Measurements from ENCODE around the gene SRGAP3.

The SRGAP3 gene

GRCh38 chr3:9163289-9163688 lies 86.2 kb downstream of the SRGAP3 start:
- Histone ChIP-seq H3K27ac (ENCODE audit: poor library complexity, severe bottlenecking) (no peak overlapping the region), H3K27me3 (ENCODE audit: insufficient read depth, poor library complexity, severe bottlenecking) (no peaks in the 10 kb centered on the region), H3K4me1 (ENCODE audit: insufficient read depth, poor library complexity, severe bottlenecking) (peaks cover 19% of the 10 kb centered on the region), H3K4me3 (ENCODE audit: severe bottlenecking) (no peak overlapping the region), H3K9me3 (ENCODE audit: severe bottlenecking) (no peaks in the 10 kb centered on the region), H3K36me3 (ENCODE audit: low read depth) (peaks cover under 1% of the 10 kb centered on the region; the same call in 1 of the 2 replicates)
- no peak for ATAC-seq (ENCODE audit: low read depth)
- no peak for DNase-seq (ENCODE audit: low spot score)
- no peak for TF ChIP-seq CTCF (IDR thresholded peaks at IDR 0.05; ENCODE audit: poor library complexity, severe bottlenecking)

GRCh38 chr3:9161811-9162210 lies 87.6 kb downstream of the SRGAP3 start:
- Histone ChIP-seq H3K4me1 (ENCODE audit: insufficient read depth, poor library complexity, severe bottlenecking) (peaks cover 9% of the 10 kb centered on the region), H3K27ac (ENCODE audit: poor library complexity, severe bottlenecking) (peak overlapping the region; percentile 17), H3K9me3 (ENCODE audit: severe bottlenecking) (no peaks in the 10 kb centered on the region), H3K27me3 (ENCODE audit: insufficient read depth, poor library complexity, severe bottlenecking) (no peaks in the 10 kb centered on the region), H3K4me3 (ENCODE audit: severe bottlenecking) (no peak overlapping the region), H3K36me3 (ENCODE audit: low read depth) (peaks cover 4% of the 10 kb centered on the region; the same call in 1 of the 2 replicates)
- ATAC-seq (ENCODE audit: low read depth) (no peak), DNase-seq (ENCODE audit: low spot score) (no peak)
- TF ChIP-seq CTCF (IDR thresholded peaks at IDR 0.05; ENCODE audit: poor library complexity, severe bottlenecking): no peak

- no peak for TF ChIP-seq CTCF (IDR thresholded peaks at IDR 0.05; ENCODE audit: poor library complexity, severe bottlenecking)
- Histone ChIP-seq H3K9me3 (ENCODE audit: severe bottlenecking) (no peaks in the 10 kb centered on the region), H3K4me1 (ENCODE audit: insufficient read depth, poor library complexity, severe bottlenecking) (peaks cover 9% of the 10 kb centered on the region), H3K27me3 (ENCODE audit: insufficient read depth, poor library complexity, severe bottlenecking) (no peaks in the 10 kb centered on the region), H3K36me3 (ENCODE audit: low read depth) (peaks cover 4% of the 10 kb centered on the region; the same call in 1 of the 2 replicates), H3K4me3 (ENCODE audit: severe bottlenecking) (no peak overlapping the region), H3K27ac (ENCODE audit: poor library complexity, severe bottlenecking) (peak overlapping the region; percentile 17)
- DNase-seq (ENCODE audit: low spot score) (no peak), ATAC-seq (ENCODE audit: low read depth) (no peak)
Observed at GRCh38 chr3:9161298-9161697, 88.1 kb downstream of the SRGAP3 start.

GRCh38 chr3:9158865-9159630 lies 90.4 kb downstream of the SRGAP3 start:
- DNase-seq (ENCODE audit: low spot score) (no peak), ATAC-seq (ENCODE audit: low read depth) (no peak)
- peaks cover 9% of the 10 kb centered on the region for H3K4me1 ChIP-seq (ENCODE audit: insufficient read depth, poor library complexity, severe bottlenecking)
- H3K27ac ChIP-seq (ENCODE audit: poor library complexity, severe bottlenecking): no peak overlapping the region
- H3K27me3 ChIP-seq (ENCODE audit: insufficient read depth, poor library complexity, severe bottlenecking): no peaks in the 10 kb centered on the region
- no peaks in the 10 kb centered on the region for H3K9me3 ChIP-seq (ENCODE audit: severe bottlenecking)
- no peak overlapping the region for H3K4me3 ChIP-seq (ENCODE audit: severe bottlenecking)
- H3K36me3 ChIP-seq (ENCODE audit: low read depth): peaks cover 4% of the 10 kb centered on the region; the same call in 1 of the 2 replicates
- no peak for TF ChIP-seq CTCF (IDR thresholded peaks at IDR 0.05; ENCODE audit: poor library complexity, severe bottlenecking)
